ENCODE measurements around the gene PRAME.
"Not testable (repeated sequence)": the region's sequence is repeated elsewhere in the genome, so short reads cannot be mapped to it uniquely, and the experiment has no call there.

The PRAME gene, protein sequence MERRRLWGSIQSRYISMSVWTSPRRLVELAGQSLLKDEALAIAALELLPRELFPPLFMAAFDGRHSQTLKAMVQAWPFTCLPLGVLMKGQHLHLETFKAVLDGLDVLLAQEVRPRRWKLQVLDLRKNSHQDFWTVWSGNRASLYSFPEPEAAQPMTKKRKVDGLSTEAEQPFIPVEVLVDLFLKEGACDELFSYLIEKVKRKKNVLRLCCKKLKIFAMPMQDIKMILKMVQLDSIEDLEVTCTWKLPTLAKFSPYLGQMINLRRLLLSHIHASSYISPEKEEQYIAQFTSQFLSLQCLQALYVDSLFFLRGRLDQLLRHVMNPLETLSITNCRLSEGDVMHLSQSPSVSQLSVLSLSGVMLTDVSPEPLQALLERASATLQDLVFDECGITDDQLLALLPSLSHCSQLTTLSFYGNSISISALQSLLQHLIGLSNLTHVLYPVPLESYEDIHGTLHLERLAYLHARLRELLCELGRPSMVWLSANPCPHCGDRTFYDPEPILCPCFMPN

DNA sequence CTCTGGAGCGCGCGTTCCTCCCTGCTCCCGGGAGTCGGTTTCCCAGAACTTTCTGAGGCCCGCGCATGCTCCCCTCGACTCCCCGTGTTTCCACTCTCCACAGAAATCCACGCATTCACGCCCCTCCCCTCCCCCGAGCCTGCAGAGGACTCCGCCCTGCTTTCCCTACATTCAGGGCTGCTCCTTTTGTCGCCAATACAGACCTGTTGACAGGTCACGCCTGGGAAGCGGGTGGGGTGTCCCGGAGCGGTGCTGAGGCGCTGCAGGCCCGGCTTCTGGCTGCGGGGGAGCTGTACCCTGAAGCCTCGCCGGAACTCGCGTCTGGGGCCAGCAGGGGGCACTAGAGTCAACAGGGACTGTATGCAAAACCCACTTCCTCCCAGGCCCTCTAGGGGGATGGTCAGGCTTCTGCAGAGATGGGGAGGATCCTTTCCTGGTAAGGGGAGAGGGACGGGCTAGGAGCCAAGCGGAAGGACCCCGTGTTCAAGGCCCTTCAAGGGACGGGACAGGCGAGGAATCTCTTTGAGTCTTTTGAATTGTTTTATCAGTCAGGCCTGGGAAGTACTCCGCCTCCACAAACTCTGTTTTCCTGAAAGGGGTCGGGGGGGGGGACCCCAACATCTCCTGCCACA lies at the start of gene PRAME:
PRAME (minus strand) TSS at position 294 of the 632 bp plus-strand sequence. CDS start 2,433 bp downstream, outside the sequence.
- Mint-ChIP-seq H3K4me1 (peaks cover 4% of the 10 kb centered on the region), H3K36me3 (no peaks in the 10 kb centered on the region), H3K9me3 (no peaks in the 10 kb centered on the region), H3K27me3 (no peaks in the 10 kb centered on the region), H3K4me3 (no peak within 1 kb of the TSS), H3K27ac (no peak within 1 kb of the TSS)

DNA sequence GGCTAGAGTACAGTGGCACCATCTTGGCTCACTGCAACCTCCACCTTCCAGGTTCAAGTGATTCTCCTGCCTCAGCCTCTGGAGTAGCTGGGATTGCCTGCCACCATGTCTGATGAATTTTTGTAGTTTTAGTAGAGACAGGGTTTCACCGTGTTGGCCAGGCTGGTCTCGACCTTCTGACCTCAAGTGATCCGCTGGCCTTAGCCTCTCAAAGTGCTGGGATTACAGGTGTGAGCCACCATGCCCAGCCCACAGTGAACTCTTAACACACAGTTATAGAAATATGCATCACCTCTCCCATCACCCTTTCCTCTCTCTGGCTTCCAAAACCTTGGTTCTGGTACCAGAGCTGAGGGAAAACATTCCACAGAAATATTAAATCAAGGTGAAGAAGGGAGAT lies 49.0 kb upstream of the PRAME start:
- not testable (repeated sequence) for H3K27me3 Mint-ChIP-seq, H3K27ac Mint-ChIP-seq, H3K36me3 Mint-ChIP-seq, H3K9me3 Mint-ChIP-seq, H3K4me1 Mint-ChIP-seq, H3K4me3 Mint-ChIP-seq

DNA sequence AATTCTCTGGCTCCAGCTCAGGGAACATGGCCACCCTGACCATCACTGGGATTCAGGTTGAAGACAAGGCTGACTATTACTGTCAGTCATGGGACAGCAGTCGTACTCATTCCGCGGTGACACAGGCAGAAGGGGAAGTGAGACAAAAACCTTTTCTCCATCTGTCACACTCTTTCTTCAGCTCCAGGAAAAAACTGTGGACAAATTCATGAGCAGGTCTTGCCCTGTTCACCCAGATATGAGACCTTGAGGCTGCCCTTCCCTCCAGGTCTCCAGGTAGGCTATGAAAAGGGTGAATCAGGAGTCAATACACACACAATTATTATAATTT lies 46.0 kb upstream of the PRAME start:
- Mint-ChIP-seq H3K27ac (no peak overlapping the region), H3K36me3 (no peaks in the 10 kb centered on the region), H3K4me3 (no peak overlapping the region), H3K9me3 (peaks cover 4% of the 10 kb centered on the region), H3K27me3 (no peaks in the 10 kb centered on the region), H3K4me1 (no peaks in the 10 kb centered on the region)

DNA sequence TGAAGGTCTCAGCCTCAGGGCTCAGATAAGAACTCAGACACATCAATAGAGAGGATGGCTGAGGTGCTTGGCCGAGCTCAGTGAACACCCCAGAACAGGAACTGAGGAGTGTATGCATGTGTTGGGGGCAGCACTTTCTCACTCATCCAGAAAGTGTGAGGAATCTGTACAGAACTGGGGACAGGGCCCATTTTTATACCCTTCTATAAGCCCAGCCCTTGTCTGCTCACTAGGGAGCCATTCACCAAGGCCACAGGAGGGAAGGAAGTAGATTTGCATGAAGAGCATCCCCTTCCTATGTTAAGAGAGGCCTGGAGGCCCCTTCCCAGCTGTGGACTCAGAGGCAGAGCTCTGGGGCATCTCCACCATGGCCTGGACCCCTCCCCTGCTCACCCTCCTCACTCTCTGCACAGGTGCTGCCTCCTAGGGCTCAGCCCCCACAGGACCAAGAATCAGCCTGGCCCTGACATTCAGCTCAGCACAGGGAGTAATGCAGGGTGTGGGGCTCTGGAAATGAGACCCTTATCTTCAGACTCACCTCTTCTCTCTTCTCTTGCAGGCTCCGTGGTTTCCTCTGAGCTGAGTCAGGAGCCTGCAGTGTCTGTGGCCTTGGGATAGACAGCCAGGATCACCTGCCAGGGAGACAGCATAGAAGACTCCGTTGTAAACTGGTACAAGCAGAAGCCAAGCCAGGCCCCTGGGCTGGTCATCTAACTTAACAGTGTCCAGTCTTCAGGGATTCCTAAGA lies 45.4 kb upstream of the PRAME start:
- peaks cover 4% of the 10 kb centered on the region for H3K9me3 Mint-ChIP-seq
- no peaks in the 10 kb centered on the region for H3K36me3 Mint-ChIP-seq
- no peaks in the 10 kb centered on the region for H3K27me3 Mint-ChIP-seq
- no peak overlapping the region for H3K27ac Mint-ChIP-seq
- H3K4me3 Mint-ChIP-seq: no peak overlapping the region
- no peaks in the 10 kb centered on the region for H3K4me1 Mint-ChIP-seq

DNA sequence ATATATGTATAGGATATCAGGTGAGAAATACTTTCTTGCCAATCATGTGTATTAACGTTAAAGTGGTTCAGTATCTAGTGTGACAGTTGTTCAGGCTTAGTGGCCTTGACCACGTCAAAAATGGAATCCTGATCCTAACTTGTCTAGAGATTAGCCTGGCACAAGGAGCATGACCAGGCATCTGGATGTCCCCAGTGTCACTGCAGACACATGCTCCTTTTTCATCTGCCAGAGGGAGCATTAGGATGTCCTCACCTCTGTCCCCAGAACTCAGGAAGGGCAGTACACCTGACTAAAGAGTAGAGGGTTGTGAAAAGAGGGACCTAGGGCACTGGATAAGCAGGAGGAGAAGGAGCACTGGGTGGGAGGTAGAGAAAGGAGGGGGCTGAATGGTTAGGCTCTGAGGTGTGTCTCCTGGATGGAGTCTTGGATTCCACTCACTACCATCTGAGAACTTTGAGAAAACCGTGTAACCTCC lies 44.4 kb upstream of the PRAME start:
- H3K27me3 Mint-ChIP-seq: no peaks in the 10 kb centered on the region
- H3K4me3 Mint-ChIP-seq: no peak overlapping the region
- peaks cover 4% of the 10 kb centered on the region for H3K9me3 Mint-ChIP-seq
- no peak overlapping the region for H3K27ac Mint-ChIP-seq
- H3K4me1 Mint-ChIP-seq: no peaks in the 10 kb centered on the region
- H3K36me3 Mint-ChIP-seq: no peaks in the 10 kb centered on the region

DNA sequence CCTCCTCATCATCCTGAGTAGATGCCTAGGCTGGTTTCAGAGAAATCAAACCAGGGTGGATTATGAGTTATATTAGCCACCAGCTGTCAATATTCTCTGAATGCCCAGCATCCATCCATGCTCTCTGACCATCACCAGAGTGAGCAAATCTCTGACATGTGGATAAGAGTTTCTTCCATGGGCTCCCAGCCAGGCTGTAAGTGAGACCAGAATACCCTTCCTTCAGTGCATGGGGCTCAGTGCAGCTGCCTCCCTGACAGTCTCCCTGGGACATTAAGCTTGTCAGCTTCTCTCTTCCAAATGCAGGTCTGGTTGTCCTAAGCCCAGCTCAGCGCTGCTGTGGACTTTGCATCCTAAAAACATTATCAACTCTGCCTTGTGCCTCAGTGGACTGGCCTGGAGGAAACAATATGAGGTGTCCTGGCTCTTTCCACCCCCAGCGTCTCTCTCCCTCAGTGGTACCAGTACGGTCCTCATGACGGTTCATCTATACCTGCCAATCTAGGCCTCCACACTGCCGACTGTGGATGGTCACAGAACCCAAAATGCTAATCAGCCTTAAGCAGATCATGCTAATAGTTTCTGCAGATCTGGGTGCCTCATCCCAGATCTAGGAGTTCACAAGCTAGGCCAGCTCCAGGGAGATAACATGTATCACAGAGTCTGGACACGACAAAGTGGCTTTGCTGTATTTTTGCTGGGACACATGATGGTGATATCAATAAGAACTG lies 41.6 kb upstream of the PRAME start:
- peak overlapping the region; percentile 59 for H3K27ac Mint-ChIP-seq
- H3K4me3 Mint-ChIP-seq: no peak overlapping the region

DNA sequence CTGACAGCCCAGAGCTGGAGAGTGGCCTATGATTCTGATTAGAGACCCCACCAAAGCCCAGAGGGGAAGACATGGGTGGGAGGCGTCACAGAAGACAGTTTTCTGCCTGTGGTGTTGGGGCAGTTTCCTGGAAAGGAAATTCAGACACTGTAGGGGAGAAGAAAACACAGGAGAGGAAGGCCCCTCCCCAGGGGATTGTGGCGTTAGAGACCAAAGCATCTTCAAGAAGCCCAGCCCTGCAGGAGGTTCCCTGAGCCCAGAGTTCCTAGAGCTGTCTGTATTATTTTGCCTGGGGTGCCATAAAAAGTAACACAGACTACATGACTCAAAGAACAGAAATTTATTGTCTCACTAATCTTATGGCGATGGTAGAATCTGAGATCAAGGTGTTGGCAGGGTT lies 40.2 kb upstream of the PRAME start:
- H3K27me3 Mint-ChIP-seq: no peaks in the 10 kb centered on the region
- H3K27ac Mint-ChIP-seq: no peak overlapping the region
- H3K4me3 Mint-ChIP-seq: no peak overlapping the region
- no peaks in the 10 kb centered on the region for H3K4me1 Mint-ChIP-seq
- no peaks in the 10 kb centered on the region for H3K36me3 Mint-ChIP-seq
- H3K9me3 Mint-ChIP-seq: no peaks in the 10 kb centered on the region

More for the DNA sequence above, 41.6 kb upstream of the PRAME start:
- Mint-ChIP-seq H3K36me3 (no peaks in the 10 kb centered on the region), H3K4me1 (no peaks in the 10 kb centered on the region), H3K27me3 (no peaks in the 10 kb centered on the region), H3K9me3 (no peaks in the 10 kb centered on the region)

DNA sequence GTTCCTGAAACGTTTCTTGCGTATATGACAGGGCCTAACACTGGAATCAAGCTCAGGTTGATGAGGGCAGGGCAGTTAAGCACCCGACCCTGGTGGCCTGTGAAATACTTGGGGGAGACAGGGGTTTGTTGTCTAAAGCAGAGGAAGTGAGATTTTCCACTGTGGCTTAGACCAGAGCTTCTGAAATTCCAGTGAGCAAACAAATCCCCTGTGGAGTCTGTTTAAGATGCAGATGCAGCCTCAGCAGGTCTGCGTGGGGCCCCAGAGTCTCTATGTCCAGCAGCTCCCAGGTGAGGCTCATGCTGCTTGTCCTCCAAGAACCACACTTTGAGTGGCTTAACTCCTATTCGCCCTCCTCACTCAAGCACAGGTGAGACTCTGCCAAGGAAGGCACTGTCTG lies 39.1 kb upstream of the PRAME start:
- no peaks in the 10 kb centered on the region for H3K27me3 Mint-ChIP-seq

DNA sequence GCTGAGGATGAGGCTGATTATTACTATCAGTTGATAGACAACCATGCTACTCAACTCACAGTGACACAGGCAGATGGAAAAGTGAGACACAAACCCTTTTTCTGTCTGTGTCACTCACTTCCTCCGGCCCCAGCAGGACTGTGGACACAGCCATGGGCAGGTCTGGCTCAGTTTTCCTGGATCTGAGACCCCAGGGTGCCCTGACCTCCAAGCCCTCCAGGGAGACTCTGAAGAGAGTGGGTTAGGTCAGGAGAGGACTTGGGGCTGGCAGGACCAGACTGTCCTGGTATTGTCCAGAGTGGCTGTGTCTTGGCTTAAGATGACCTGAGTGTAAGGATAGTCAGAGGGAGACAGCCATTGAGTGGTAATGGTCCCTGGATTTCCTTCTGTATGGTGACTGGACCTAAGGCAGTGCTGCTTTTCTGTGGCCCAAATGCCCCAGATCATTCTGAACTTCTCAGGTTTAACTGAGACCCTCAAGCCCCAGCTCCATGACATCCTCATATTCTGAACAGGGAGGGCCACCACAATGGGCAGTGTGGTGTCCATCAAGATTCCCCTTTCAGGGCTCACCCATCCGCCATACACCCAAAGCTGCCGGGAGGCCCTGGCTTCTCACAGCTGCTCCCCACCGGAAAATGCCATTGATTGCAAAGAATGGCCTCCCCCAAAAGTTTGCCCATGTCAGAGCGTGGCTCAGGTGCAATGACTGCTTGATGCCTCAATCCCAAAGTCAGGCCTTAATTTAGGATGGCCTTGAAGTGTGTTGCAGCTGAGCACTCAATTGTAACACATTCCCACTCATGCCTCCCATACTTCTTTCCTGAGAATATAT lies 36.2 kb upstream of the PRAME start:
- no peaks in the 10 kb centered on the region for H3K4me1 Mint-ChIP-seq
- H3K27me3 Mint-ChIP-seq: peaks cover 1% of the 10 kb centered on the region
- no peak overlapping the region for H3K27ac Mint-ChIP-seq
- H3K36me3 Mint-ChIP-seq: no peaks in the 10 kb centered on the region
- no peak overlapping the region for H3K4me3 Mint-ChIP-seq
- no peaks in the 10 kb centered on the region for H3K9me3 Mint-ChIP-seq

More for the DNA sequence above, 39.1 kb upstream of the PRAME start:
- Mint-ChIP-seq H3K27ac (no peak overlapping the region), H3K4me3 (no peak overlapping the region), H3K4me1 (no peaks in the 10 kb centered on the region), H3K36me3 (no peaks in the 10 kb centered on the region), H3K9me3 (no peaks in the 10 kb centered on the region)

DNA sequence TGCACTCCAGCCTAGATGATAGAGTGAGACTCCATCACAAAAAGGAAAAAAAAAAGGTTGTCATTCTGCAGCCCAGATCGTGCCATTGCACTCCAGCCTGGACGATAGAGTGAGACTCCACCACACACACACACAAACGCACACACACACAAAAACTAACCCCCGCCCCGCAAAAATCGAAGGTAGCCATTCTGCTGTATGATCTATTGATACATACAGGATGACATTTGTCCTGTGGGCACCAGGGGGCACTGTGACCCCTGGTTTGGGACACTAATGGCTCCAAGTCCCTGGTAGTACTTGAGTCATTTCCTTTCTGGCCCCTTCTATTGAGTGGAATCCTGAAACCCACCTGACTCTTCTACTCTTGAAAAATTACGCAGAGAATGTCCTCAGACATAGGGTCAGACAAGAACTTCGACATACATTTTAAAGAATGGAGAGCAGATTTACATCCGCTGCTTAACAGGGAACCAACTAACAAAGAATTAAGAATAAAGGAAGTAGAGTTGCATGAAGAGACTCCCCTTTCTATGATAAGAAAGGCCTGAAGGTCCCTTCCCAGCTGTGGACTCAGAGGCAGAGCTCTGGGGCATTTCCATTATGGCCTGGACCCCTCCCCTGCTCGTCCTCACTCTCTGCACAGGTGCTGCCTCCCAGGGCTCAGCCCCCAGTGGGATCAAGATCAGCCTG lies 35.0 kb upstream of the PRAME start:
- H3K4me3 Mint-ChIP-seq: no peak overlapping the region

DNA sequence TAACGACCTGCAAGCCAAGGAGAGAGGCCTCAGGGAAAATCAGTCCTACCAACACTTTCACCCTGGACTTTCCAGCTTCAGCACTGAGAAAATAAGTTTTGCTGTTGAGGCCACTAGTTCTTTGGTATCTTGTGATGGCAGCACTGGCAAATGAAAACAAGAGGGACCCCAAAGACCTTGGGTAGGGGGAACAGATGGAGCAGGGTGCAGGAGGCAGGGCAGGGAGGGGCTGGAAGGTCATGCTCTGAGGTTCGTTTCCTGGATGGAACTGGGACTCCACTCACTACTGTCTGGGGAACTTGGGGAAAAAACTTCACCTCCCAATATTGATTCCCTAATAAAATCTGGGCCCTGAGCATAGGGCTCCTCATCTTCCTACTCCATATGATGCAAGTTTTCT lies 34.2 kb upstream of the PRAME start:
- Mint-ChIP-seq H3K27me3 (peaks cover 1% of the 10 kb centered on the region), H3K9me3 (no peaks in the 10 kb centered on the region), H3K4me1 (no peaks in the 10 kb centered on the region), H3K4me3 (no peak overlapping the region), H3K27ac (no peak overlapping the region), H3K36me3 (no peaks in the 10 kb centered on the region)

More for the DNA sequence above, 35.0 kb upstream of the PRAME start:
- H3K4me1 Mint-ChIP-seq: no peaks in the 10 kb centered on the region
- no peaks in the 10 kb centered on the region for H3K9me3 Mint-ChIP-seq
- peak overlapping the region; percentile 56 for H3K27ac Mint-ChIP-seq
- H3K36me3 Mint-ChIP-seq: no peaks in the 10 kb centered on the region
- peaks cover 1% of the 10 kb centered on the region for H3K27me3 Mint-ChIP-seq

DNA sequence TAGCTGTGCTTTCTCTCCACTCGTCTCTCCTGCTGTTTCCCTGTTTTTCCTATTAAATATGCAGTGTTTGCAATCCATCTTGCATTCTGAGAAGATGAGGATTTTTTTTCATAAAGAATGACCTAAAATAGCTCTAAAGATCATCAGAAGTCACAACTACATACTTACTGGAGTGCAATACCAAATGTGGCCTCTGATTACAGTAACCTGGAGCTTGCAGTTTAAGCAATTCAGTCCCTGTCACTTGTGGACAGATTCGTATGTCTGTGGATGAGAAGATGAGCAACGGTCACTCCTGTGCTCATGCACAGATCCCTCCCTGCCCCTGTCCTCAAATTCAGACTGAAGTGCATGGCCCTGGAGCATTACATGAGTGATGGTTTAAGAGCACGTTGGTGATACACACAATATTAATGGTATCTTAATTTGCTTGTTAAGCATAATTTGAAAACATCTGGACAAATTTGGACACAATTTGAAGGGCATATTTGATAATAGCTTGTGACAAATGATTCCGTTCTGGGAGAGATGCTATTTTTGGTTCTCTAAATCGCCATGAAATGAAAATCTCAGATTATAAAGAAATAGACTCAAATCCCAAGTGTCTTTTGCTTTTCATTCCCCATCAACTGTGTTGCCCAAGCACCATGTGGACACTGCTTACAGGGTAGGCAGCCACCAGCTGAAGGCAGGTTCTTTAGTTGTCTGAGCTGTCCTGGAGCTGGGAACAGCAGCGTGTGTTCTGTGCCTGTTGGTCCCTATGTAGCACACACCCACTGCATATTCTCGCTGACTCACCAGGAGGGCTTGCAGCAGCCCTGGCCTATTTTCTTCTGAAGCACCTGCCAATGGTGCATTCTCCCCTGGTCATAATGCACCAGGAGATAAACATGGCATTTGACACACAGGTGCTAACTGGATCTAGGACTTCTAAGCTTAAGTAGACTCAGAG lies 32.6 kb upstream of the PRAME start:
- H3K4me1 Mint-ChIP-seq: no peaks in the 10 kb centered on the region
- H3K36me3 Mint-ChIP-seq: no peaks in the 10 kb centered on the region
- no peak overlapping the region for H3K4me3 Mint-ChIP-seq
- H3K9me3 Mint-ChIP-seq: no peaks in the 10 kb centered on the region
- peaks cover 1% of the 10 kb centered on the region for H3K27me3 Mint-ChIP-seq
- H3K27ac Mint-ChIP-seq: no peak overlapping the region

DNA sequence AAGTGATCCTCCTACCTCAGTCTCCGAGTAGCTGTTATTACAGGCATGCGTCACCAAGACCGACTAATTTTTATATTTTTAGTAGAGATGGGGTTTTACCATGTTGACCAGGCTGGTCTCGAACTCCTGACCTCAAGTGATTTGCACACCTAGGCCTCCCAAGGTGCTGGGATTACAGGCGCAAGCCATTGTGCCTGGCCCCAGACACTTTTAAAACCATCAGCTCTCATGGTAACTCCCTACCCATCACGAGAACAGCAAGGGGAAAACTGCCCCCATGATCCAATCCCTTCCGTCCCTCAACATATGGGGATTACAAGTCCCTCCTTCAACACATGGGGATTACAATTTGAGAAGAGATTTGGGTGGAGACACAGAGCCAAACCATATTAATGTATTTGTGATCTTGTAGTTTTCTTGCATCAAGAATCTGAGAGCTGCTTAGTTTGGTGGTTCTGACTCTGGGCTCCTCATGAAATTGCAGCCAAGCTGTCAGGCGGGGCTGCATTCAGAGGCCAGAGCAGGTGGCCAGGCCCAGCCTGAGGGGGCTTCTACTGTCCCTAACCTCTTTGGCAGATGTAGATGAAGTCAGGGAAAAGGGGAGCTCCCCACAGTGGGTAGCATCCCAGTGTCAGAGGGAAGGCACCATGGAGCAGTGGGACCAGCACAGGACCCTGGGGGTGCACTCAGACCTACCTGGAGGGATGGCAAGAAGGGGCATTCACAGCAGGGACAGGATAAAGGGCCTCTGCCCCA lies 31.2 kb upstream of the PRAME start:
- no peak overlapping the region for H3K27ac Mint-ChIP-seq
- no peaks in the 10 kb centered on the region for H3K4me1 Mint-ChIP-seq
- no peak overlapping the region for H3K4me3 Mint-ChIP-seq
- H3K27me3 Mint-ChIP-seq: peaks cover 1% of the 10 kb centered on the region
- H3K9me3 Mint-ChIP-seq: no peaks in the 10 kb centered on the region
- no peaks in the 10 kb centered on the region for H3K36me3 Mint-ChIP-seq

Measured in activated naive CD4-positive, alpha-beta T cell treated with anti-CD3 and anti-CD28 coated beads, Interleukin-2, amount 50 U/mL, for 24 hours (primary cell).